T-helper 1 cell treated with Interleukin-12 subunit alpha and Interleukin-12 subunit beta and Interleukin-4 antibody, amounts not matched to agents 30 μg/mL and 1 μg/mL, for 36 hours (primary cell): Measurements from ENCODE around the gene PLB1.
A peak's percentile ranks its signal among the peaks of the same experiment; 100 is the strongest.
"Not testable (repeated sequence)": the region's sequence is repeated elsewhere in the genome, so short reads cannot be mapped to it uniquely, and the experiment has no call there.

Source experiments
- H3K27ac Mint-ChIP-seq: one replicate; pipeline ENCODE4 v1.8.0; 2021; ENCODE audit warnings: mild to moderate bottlenecking, mixed read lengths
- H3K27me3 Mint-ChIP-seq: one replicate; pipeline ENCODE4 v1.8.0; 2021; ENCODE audit warnings: low read depth, mixed read lengths
- H3K36me3 Mint-ChIP-seq: one replicate; pipeline ENCODE4 v1.8.0; 2021; ENCODE audit warnings: low read depth, mixed read lengths
- H3K4me1 Mint-ChIP-seq: one replicate; pipeline ENCODE4 v1.8.0; 2021; ENCODE audit warnings: low read depth, mixed read lengths
- H3K4me3 Mint-ChIP-seq: one replicate; pipeline ENCODE4 v1.8.0; 2021; ENCODE audit warnings: mild to moderate bottlenecking, moderate library complexity, mixed read lengths
- H3K9me3 Mint-ChIP-seq: one replicate; pipeline ENCODE4 v1.8.0; 2021; ENCODE audit warnings: mixed read lengths

The PLB1 gene

GRCh38 chr2:28457237-28457636 lies 38.6 kb upstream of the PLB1 start:
- peaks cover 14% of the 10 kb centered on the region for H3K27me3 Mint-ChIP-seq
- peaks cover 14% of the 10 kb centered on the region for H3K4me1 Mint-ChIP-seq
- H3K9me3 Mint-ChIP-seq: peaks cover 5% of the 10 kb centered on the region
- H3K4me3 Mint-ChIP-seq: no peak overlapping the region
- H3K27ac Mint-ChIP-seq: no peak overlapping the region
- peaks cover 5% of the 10 kb centered on the region for H3K36me3 Mint-ChIP-seq

GRCh38 chr2:28461056-28461455 lies 34.8 kb upstream of the PLB1 start:
- H3K4me1 Mint-ChIP-seq: peaks cover 26% of the 10 kb centered on the region
- peaks cover 11% of the 10 kb centered on the region for H3K36me3 Mint-ChIP-seq
- H3K27ac Mint-ChIP-seq: no peak overlapping the region
- peaks cover 14% of the 10 kb centered on the region for H3K9me3 Mint-ChIP-seq
- H3K27me3 Mint-ChIP-seq: peaks cover 19% of the 10 kb centered on the region
- H3K4me3 Mint-ChIP-seq: no peak overlapping the region

- peaks cover 14% of the 10 kb centered on the region for H3K9me3 Mint-ChIP-seq
- peaks cover 19% of the 10 kb centered on the region for H3K27me3 Mint-ChIP-seq
- peaks cover 11% of the 10 kb centered on the region for H3K36me3 Mint-ChIP-seq
- H3K27ac Mint-ChIP-seq: no peak overlapping the region
- no peak overlapping the region for H3K4me3 Mint-ChIP-seq
- H3K4me1 Mint-ChIP-seq: peaks cover 26% of the 10 kb centered on the region
Observed at GRCh38 chr2:28462122-28462521, 33.7 kb upstream of the PLB1 start.

DNA sequence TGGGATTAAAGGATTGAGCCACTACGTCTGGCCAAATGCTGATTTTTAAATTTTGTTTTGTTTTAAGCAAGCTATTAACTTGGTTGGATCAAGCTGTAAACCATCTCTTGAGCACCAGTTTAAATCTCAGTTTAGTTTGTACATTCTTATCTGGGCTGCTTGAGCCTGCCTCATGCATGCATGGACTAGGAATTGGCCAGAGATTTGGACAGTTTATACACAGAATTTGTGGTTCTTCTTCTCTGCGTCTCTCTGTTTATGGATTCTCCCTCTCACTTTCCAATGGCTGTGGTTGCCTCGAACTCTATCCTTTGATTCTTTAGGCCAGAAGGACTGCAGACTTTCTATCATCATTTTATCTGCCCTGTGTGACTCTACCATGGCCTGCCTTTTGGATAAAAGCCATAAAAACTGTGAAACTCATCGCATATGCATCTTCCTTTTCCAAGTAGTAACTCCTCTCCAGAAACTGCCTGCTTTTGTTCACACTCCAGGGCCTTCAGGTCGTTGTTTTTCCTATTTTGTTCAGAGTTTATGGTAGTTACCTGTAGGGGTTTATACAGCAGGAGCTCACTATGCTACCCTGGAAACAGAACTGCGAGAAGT lies 32.5 kb upstream of the PLB1 start:
- peaks cover 13% of the 10 kb centered on the region for H3K36me3 Mint-ChIP-seq
- peaks cover 15% of the 10 kb centered on the region for H3K27me3 Mint-ChIP-seq
- H3K4me1 Mint-ChIP-seq: peaks cover 23% of the 10 kb centered on the region
- H3K4me3 Mint-ChIP-seq: no peak overlapping the region
- H3K9me3 Mint-ChIP-seq: peaks cover 14% of the 10 kb centered on the region
- H3K27ac Mint-ChIP-seq: no peak overlapping the region

- H3K27ac Mint-ChIP-seq: no peak overlapping the region
- H3K36me3 Mint-ChIP-seq: peaks cover 13% of the 10 kb centered on the region
- H3K9me3 Mint-ChIP-seq: peaks cover 14% of the 10 kb centered on the region
- peaks cover 19% of the 10 kb centered on the region for H3K27me3 Mint-ChIP-seq
- H3K4me1 Mint-ChIP-seq: peaks cover 23% of the 10 kb centered on the region
- H3K4me3 Mint-ChIP-seq: no peak overlapping the region
Observed at GRCh38 chr2:28463893-28464292, 32.0 kb upstream of the PLB1 start.

- peaks cover 13% of the 10 kb centered on the region for H3K36me3 Mint-ChIP-seq
- peak overlapping the region; percentile 3 for H3K4me3 Mint-ChIP-seq
- H3K9me3 Mint-ChIP-seq: peaks cover 14% of the 10 kb centered on the region
- H3K4me1 Mint-ChIP-seq: peaks cover 31% of the 10 kb centered on the region
- H3K27ac Mint-ChIP-seq: peak overlapping the region; percentile 70
- peaks cover 19% of the 10 kb centered on the region for H3K27me3 Mint-ChIP-seq
Observed at GRCh38 chr2:28465148-28465885, 30.5 kb upstream of the PLB1 start.

DNA sequence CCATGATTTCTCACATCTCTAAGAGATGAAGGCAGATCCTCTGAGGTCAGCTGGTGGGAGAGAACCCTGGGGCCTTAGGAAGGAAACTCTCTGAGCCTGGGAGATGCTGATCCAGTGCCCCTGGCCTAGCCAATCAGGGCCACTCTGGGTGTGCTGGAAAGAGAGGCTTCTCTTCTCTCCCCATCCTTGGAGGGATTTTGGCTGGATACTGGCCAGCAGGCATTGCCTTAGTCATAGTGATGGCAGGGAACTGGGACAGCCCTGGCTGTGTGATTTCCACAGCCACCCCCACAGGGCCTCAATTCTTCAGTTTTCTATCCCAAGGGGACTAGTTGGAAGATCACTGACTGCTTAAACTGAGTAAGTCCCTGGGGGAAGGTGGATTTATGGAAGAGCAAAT lies 26.6 kb upstream of the PLB1 start:
- H3K4me3 Mint-ChIP-seq: no peak overlapping the region
- peaks cover 5% of the 10 kb centered on the region for H3K27me3 Mint-ChIP-seq
- peaks cover 1% of the 10 kb centered on the region for H3K36me3 Mint-ChIP-seq
- no peaks in the 10 kb centered on the region for H3K9me3 Mint-ChIP-seq
- H3K4me1 Mint-ChIP-seq: peaks cover 27% of the 10 kb centered on the region
- no peak overlapping the region for H3K27ac Mint-ChIP-seq

- Mint-ChIP-seq H3K27ac (no peak overlapping the region), H3K36me3 (peaks cover 5% of the 10 kb centered on the region), H3K4me3 (no peak overlapping the region), H3K9me3 (peaks cover 4% of the 10 kb centered on the region), H3K27me3 (peaks cover 5% of the 10 kb centered on the region), H3K4me1 (peaks cover 26% of the 10 kb centered on the region)
Observed at GRCh38 chr2:28469947-28470535, 25.8 kb upstream of the PLB1 start.

DNA sequence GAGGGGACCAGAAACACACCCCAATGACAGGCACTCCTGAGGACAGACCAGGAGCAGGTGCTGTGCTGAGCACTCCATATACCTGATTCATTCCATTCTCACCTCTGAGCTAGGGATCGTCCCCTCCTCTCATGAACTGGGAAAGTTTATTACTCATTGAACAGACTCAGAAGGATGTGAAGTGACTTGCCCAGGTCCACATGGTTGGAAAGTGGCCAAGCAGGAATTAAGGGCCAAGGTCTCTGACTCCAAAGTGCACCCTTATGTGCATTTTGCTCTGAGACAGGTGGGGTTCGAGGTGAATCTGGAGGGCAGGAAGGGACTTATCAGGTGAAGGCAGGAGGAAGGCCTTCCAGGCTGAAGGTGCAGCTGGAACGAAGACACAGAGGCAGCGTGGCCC lies 25.1 kb upstream of the PLB1 start:
- H3K4me3 Mint-ChIP-seq: no peak overlapping the region
- H3K9me3 Mint-ChIP-seq: peaks cover 9% of the 10 kb centered on the region
- H3K27ac Mint-ChIP-seq: no peak overlapping the region
- peaks cover 5% of the 10 kb centered on the region for H3K27me3 Mint-ChIP-seq
- H3K36me3 Mint-ChIP-seq: peaks cover 5% of the 10 kb centered on the region
- H3K4me1 Mint-ChIP-seq: peaks cover 19% of the 10 kb centered on the region

- peaks cover 17% of the 10 kb centered on the region for H3K4me1 Mint-ChIP-seq
- peaks cover 9% of the 10 kb centered on the region for H3K9me3 Mint-ChIP-seq
- H3K27ac Mint-ChIP-seq: no peak overlapping the region
Observed at GRCh38 chr2:28471214-28471613, 24.6 kb upstream of the PLB1 start.

GRCh38 chr2:28471701-28472236 lies 24.1 kb upstream of the PLB1 start:
- H3K9me3 Mint-ChIP-seq: peaks cover 9% of the 10 kb centered on the region
- H3K27ac Mint-ChIP-seq: peak overlapping the region; percentile 42
- peaks cover 17% of the 10 kb centered on the region for H3K4me1 Mint-ChIP-seq
- peaks cover 5% of the 10 kb centered on the region for H3K36me3 Mint-ChIP-seq
- H3K4me3 Mint-ChIP-seq: no peak overlapping the region
- peaks cover 5% of the 10 kb centered on the region for H3K27me3 Mint-ChIP-seq

More at GRCh38 chr2:28471214-28471613, 24.6 kb upstream of the PLB1 start:
- Mint-ChIP-seq H3K36me3 (peaks cover 5% of the 10 kb centered on the region), H3K4me3 (no peak overlapping the region), H3K27me3 (peaks cover 5% of the 10 kb centered on the region)

GRCh38 chr2:28472641-28473040 lies 23.2 kb upstream of the PLB1 start:
- not testable (repeated sequence) for H3K27me3 Mint-ChIP-seq, H3K27ac Mint-ChIP-seq, H3K4me3 Mint-ChIP-seq, H3K9me3 Mint-ChIP-seq, H3K36me3 Mint-ChIP-seq
- H3K4me1 Mint-ChIP-seq: peaks cover 17% of the 10 kb centered on the region

GRCh38 chr2:28475088-28475595 lies 20.7 kb upstream of the PLB1 start:
- Mint-ChIP-seq H3K36me3 (peaks cover 3% of the 10 kb centered on the region), H3K4me1 (peaks cover 9% of the 10 kb centered on the region), H3K9me3 (peaks cover 9% of the 10 kb centered on the region), H3K4me3 (no peak overlapping the region), H3K27me3 (peaks cover 8% of the 10 kb centered on the region), H3K27ac (no peak overlapping the region)

- Mint-ChIP-seq H3K27ac (no peak overlapping the region), H3K4me3 (no peak overlapping the region), H3K36me3 (peaks cover 3% of the 10 kb centered on the region), H3K27me3 (peaks cover 8% of the 10 kb centered on the region), H3K4me1 (peaks cover 1% of the 10 kb centered on the region), H3K9me3 (peaks cover 9% of the 10 kb centered on the region)
Observed at GRCh38 chr2:28477087-28477486, 18.8 kb upstream of the PLB1 start.

DNA sequence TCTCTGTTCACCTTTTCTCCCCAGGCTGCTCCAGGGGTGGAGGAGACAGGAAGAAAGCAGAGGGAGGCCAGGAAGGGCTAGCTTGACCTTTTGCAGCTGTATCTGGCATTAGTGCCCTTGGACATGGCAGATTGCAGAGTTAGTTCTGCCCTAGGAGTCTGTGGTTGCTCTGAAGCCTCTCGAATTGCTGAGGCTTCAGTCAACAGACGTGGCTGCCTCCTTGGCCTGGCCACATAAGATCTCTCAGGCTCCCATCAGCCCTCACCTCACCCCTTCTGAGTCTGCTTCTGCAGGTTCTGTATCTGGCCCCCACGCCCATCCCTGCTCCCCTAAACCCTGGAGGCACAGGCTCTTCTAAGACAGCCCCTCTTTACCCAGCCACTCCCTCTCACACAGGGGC lies 18.2 kb upstream of the PLB1 start:
- Mint-ChIP-seq H3K27ac (no peak overlapping the region), H3K27me3 (peaks cover 8% of the 10 kb centered on the region), H3K4me3 (no peak overlapping the region), H3K36me3 (peaks cover 3% of the 10 kb centered on the region), H3K9me3 (peaks cover 9% of the 10 kb centered on the region), H3K4me1 (no peaks in the 10 kb centered on the region)
